ENCODE data around the gene TSFM. TPM values are rescaled to one million over a fixed set of nuclear protein-coding genes. Genes with fewer than 3 reads are reported as not detected.

The TSFM gene
- total and polyA plus RNA-seq, 2 of the 4 experiments (the other 2 are of a cell fraction) = 11.5 to 14.0 TPM

DNA sequence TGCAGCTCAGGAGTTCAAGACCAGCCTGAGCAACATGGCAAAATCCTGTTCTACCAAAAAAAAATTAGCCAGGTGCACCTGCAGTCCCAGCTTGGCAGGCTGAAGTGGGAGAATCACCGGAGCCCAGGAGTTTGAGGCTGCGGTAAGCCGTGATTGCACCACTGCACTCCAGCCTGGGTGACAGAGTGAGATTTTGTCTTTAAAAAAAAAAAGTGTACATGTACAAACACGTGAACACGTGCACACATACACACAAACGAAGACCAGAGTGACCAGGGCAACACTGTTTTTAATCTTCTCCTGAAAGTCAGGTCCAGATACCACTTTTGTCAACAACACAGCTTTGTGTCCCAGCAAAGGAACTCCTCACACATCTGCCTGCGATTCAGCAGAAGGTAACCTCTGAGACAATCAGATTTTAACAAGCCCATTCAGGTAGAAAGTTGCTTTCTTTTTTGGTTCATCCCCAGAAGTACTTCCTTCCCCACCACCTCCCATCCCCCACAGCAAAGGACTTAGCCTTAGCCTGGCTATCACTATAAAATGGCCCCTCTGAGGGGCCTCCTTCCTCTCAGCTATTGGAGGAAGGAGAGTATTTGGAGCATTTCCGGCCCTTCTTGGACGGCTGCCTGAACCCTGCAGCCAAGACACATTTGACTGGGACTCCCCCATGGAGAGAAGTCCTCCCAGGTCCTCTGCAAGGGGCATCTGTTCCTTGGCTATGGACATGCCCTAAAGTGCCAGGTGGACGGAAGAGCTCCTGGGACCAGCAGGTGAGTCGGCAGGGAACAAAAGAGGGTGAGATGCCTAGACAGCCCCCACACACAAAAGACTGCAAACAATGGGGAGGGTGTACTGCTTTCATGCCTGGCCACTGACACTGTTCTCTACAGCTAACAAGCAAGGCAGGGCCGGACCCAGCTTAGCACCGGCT is 54.1 kb downstream of the TSFM start:
- WGBS, 2 experiments (ENCODE audit: extremely low coverage in 2 of 2, insufficient read length in 1 of 2) = 5% methylated on average over 6 of the region's 13 CpGs; no CpG with 5 or more reads in 1 of the 2 experiments
- H2BK20ac ChIP-seq (ENCODE audit: low read depth, low read length) = peak overlapping the region; percentile 86

More for the DNA sequence above, 54.1 kb downstream of the TSFM start:
- Histone ChIP-seq H3K14ac (replicated peaks; ENCODE audit: low read depth, low read length) (peak overlapping the region; percentile 84), H3K18ac (ENCODE audit: low read depth, low read length) (peak overlapping the region; percentile 63), H3K36me3 (ENCODE audit: control insufficient read depth, insufficient read depth, low read length) (peaks cover 11% of the 10 kb centered on the region; the same call in 1 of the 2 replicates), H3K27me3 (ENCODE audit: control insufficient read depth, insufficient read depth, low read length) (no peaks in the 10 kb centered on the region), H3K9me3 (ENCODE audit: control insufficient read depth, insufficient read depth, low read length) (no peaks in the 10 kb centered on the region), H3K4me3 (ENCODE audit: insufficient read depth, low read depth, low read length) (no peak overlapping the region), H3K4me2 (ENCODE audit: low read depth, low read length) (peak overlapping the region; percentile 94), H3K9ac (ENCODE audit: low read depth, low read length) (peak overlapping the region; percentile 56), H2BK15ac (ENCODE audit: low read depth, low read length) (peak overlapping the region; percentile 92), H2AK9ac (replicated peaks; ENCODE audit: low read depth, low read length, poor library complexity) (peak overlapping the region; percentile 91), H3K79me1 (ENCODE audit: low read depth in 1 of 2, low read length in 2 of 2) (peaks cover 0 to 84% of the 10 kb centered on the region in 2 experiments; a peak in 2 of 4 replicates), H3K4me1 (ENCODE audit: control insufficient read depth, insufficient read depth, low read length) (peaks cover 66% of the 10 kb centered on the region), H3K4ac (ENCODE audit: low read depth, low read length) (peak overlapping the region; percentile 87), H4K91ac (ENCODE audit: insufficient read depth, low read depth, low read length) (peak overlapping the region; percentile 82), H2BK5ac (ENCODE audit: low read depth, low read length, poor library complexity, severe bottlenecking) (peak overlapping the region; percentile 95), H3K9me1 (ENCODE audit: insufficient read depth, low read length) (peaks cover 71% of the 10 kb centered on the region), H2BK120ac (ENCODE audit: low read depth, low read length) (peak overlapping the region; percentile 79), H3K23ac (ENCODE audit: low read depth, low read length) (peak overlapping the region; percentile 96), H2AFZ (replicated peaks; ENCODE audit: low read length, poor library complexity) (no peak overlapping the region), H3K56ac (ENCODE audit: extremely low read depth, insufficient read depth, low read length) (peak overlapping the region; percentile 89), H4K8ac (ENCODE audit: low read depth in 2 of 2, low read length in 2 of 2) (peak overlapping the region; percentile 68 to 89), H3K27ac (ENCODE audit: insufficient read depth, low read length) (peak overlapping the region; percentile 77), H4K5ac (ENCODE audit: low read depth, low read length) (peak overlapping the region; percentile 21; the same call in 1 of the 2 replicates), H2AK5ac (ENCODE audit: low read depth, low read length) (peak overlapping the region; percentile 93), H4K20me1 (ENCODE audit: insufficient read depth, low read length) (peaks cover 98% of the 10 kb centered on the region)
- TF ChIP-seq MAZ (IDR thresholded peaks at IDR 0.05; ENCODE audit: borderline replicate concordance, low read depth, low read length) = 0 out of 2 replicates have a peak, but pooled peaks have one; percentile 18
- peak; percentile 38; the same call in 1 of the 2 replicates for TF ChIP-seq CEBPB (IDR thresholded peaks at IDR 0.05; ENCODE audit: low read depth, low read length)
- TF ChIP-seq BHLHE40 (IDR thresholded peaks at IDR 0.05; ENCODE audit: low read depth, low read length) = peak; percentile 61
- TF ChIP-seq RCOR1 (IDR thresholded peaks at IDR 0.05; ENCODE audit: insufficient replicate concordance, low read length) = no peak
- DNase-seq (peak; percentile 86), ATAC-seq (ENCODE audit: low read depth) (peak; percentile 66)
- CTCF ChIA-PET = interaction anchor here (0.7 to 2.0 kb wide), 4 partner anchors 51 to 68 kb away, joined by 3 to 10 read pairs (median 6); no protein-coding TSS in a partner anchor
- POLR2A ChIA-PET (ENCODE audit: unreplicated experiment) = no interaction called here
- BruUV-seq (replicated peaks) = no TSS peak
- in situ Hi-C loops (cut with MboI; ENCODE audit: low sequenced_read_pairs) = no loop called here
- dilution Hi-C loops (cut with HindIII; ENCODE audit: low sequenced_read_pairs, unreplicated experiment) = no loop called here
- intact Hi-C loops (cut with micrococcal nuclease) = no loop called here
